ENCODE measurements around the gene ROPN1L. TPM values are rescaled to one million over a fixed set of nuclear protein-coding genes. Genes with fewer than 3 reads are reported as not detected.

The ROPN1L gene
- total RNA-seq, 1 experiment from 2014 or later = 7.1 TPM

DNA sequence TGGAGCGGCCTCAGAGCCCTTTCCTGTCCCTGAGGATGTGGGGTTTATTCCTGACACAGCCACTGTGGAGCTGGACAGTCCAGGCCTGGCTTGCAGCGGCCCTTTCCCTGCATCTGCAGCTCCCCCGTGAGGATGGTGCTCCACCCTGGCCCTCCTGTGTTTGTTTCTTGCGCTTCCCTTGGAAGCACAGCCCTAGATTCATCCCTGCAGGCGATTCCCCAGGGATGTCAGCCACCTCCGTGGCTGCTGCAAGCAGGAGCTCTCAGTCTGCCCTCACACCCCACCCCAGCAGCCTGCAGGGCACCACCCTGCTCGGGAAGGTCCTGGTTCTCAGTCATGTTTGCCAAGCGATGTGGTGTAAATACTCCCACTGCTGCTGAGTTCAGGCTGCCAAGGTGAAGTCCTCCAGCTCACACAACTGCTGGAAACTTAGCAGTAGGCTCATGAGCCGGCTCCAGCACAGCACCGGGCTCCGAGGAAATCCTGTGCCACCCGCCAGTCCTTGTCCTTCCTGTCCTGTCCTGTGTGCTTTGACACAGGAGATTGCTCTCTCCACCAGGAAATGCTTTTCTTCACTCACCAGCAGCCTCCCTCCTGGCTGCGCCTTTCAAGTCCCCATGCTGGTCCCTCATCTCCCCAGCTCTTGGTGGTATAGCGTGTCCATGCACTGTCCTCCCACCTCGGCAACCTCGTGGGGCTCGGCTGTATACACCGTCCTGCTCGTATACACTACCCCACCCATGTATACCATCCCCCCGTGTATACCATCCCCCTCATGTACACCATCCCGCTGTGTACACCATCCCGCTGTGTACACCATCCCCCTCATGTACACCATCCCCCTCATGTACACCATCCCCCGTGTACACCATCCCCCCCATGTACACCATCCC lies 16.2 kb downstream of the ROPN1L start:
- no TSS peak for BruUV-seq (replicated peaks)
- H3K4me3 ChIP-seq = no peak overlapping the region
- H2AFZ ChIP-seq = no peak overlapping the region

DNA sequence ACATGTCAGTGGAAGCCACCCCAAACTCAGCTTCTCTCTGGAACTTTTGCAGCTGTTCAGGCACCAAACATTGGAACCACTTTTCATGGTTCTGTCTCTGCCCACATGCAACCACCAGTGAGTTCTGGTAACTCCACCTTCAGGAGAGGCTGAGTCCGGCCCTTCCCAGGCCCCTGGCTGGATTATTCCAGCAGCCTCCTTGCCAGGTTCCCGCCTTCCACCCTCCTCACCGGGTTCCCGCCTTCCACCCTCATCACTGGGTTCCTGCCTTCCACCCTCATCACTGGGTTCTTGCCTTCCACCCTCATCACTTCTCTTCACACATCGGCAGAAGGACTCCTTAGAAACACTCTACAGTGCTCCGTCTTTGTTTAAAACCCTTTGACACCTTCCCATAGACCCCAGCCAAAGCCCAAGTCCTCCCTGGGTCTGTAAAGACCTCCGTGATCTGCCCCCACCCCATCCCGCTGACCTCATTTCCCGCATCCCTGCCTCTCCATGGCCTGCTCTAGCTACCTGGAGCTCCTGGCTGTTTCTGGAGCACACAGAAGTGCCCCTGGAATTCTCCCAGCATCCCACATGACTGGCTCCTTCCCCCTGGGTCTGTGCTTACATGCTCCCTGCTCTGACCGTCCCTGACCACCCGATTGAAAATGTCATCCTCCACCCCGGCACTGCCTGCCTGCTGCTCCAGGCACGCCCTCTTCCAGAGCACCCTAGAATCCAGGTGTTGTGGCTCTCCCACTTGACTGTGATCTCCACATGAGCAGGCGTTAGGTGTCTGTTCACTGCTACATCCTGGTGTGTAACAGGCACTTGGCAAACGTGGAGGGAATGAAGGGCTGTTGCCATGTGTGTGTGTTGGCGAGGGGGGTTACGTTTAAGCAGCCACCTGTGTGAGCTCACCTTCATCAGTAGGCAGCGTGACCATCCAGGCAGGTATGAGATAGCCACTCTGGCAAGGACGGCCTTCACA lies 17.7 kb downstream of the ROPN1L start:
- Histone ChIP-seq H4K20me1 (ENCODE audit: insufficient read depth) (no peaks in the 10 kb centered on the region), H3K36me3 (ENCODE audit: low read depth) (no peaks in the 10 kb centered on the region), H3K79me2 (ENCODE audit: low read depth) (no peaks in the 10 kb centered on the region), H3K4me2 (no peak overlapping the region), H3K9me3 (ENCODE audit: insufficient read depth, low read depth) (no peaks in the 10 kb centered on the region), H3K4me3 (no peak overlapping the region), H3K4me1 (replicated peaks; ENCODE audit: insufficient read depth) (peaks cover 29% of the 10 kb centered on the region), H3K27me3 (ENCODE audit: insufficient read depth, low read depth) (no peaks in the 10 kb centered on the region), H3K9me2 (ENCODE audit: insufficient read depth) (no peaks in the 10 kb centered on the region), H3K27ac (no peak overlapping the region), H3F3A (ENCODE audit: insufficient read depth, low read depth) (peaks cover 11% of the 10 kb centered on the region), H2AFZ (no peak overlapping the region)
- BruUV-seq (replicated peaks) = no TSS peak
- intact Hi-C loops (cut with micrococcal nuclease; ENCODE audit: unreplicated experiment) = loop anchor here (10.0 kb wide), 2 partner anchors 505 to 805 kb away; no protein-coding TSS in a partner anchor
- CTCF ChIA-PET = no interaction called here
- no peak for DNase-seq
- POLR2A ChIA-PET (ENCODE audit: unreplicated experiment) = no interaction called here
- TF ChIP-seq, protein P1, sequence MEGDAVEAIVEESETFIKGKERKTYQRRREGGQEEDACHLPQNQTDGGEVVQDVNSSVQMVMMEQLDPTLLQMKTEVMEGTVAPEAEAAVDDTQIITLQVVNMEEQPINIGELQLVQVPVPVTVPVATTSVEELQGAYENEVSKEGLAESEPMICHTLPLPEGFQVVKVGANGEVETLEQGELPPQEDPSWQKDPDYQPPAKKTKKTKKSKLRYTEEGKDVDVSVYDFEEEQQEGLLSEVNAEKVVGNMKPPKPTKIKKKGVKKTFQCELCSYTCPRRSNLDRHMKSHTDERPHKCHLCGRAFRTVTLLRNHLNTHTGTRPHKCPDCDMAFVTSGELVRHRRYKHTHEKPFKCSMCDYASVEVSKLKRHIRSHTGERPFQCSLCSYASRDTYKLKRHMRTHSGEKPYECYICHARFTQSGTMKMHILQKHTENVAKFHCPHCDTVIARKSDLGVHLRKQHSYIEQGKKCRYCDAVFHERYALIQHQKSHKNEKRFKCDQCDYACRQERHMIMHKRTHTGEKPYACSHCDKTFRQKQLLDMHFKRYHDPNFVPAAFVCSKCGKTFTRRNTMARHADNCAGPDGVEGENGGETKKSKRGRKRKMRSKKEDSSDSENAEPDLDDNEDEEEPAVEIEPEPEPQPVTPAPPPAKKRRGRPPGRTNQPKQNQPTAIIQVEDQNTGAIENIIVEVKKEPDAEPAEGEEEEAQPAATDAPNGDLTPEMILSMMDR (conservative IDR thresholded peaks at IDR 0.05) = no peak
- TF ChIP-seq EZH2 (IDR thresholded peaks at IDR 0.05; ENCODE audit: low read depth) = no peak

More for the DNA sequence above, 16.2 kb downstream of the ROPN1L start:
- CTCF ChIA-PET = no interaction called here
- no peaks in the 10 kb centered on the region for H3K79me2 ChIP-seq (ENCODE audit: low read depth)
- intact Hi-C loops (cut with micrococcal nuclease; ENCODE audit: unreplicated experiment) = loop anchor here (10.0 kb wide), 2 partner anchors 507 to 807 kb away; no protein-coding TSS in a partner anchor
- peaks cover 43% of the 10 kb centered on the region for H3K4me1 ChIP-seq (replicated peaks; ENCODE audit: insufficient read depth)
- no peaks in the 10 kb centered on the region for H3K9me3 ChIP-seq (ENCODE audit: insufficient read depth, low read depth)
- no peak overlapping the region for H3K4me2 ChIP-seq
- POLR2A ChIA-PET (ENCODE audit: unreplicated experiment) = interaction anchor here (0.6 to 1.0 kb wide), 2 partner anchors 93 to 97 kb away, joined by 3 to 8 read pairs; no protein-coding TSS in a partner anchor
- H3K36me3 ChIP-seq (ENCODE audit: low read depth) = no peaks in the 10 kb centered on the region
- no peaks in the 10 kb centered on the region for H3K27me3 ChIP-seq (ENCODE audit: insufficient read depth, low read depth)
- peak in 1 of 2 experiments; percentile 43 for DNase-seq
- peaks cover 23% of the 10 kb centered on the region for H3F3A ChIP-seq (ENCODE audit: insufficient read depth, low read depth)
- no peaks in the 10 kb centered on the region for H3K9me2 ChIP-seq (ENCODE audit: insufficient read depth)
- no peak overlapping the region for H3K27ac ChIP-seq
- no peaks in the 10 kb centered on the region for H4K20me1 ChIP-seq (ENCODE audit: insufficient read depth)
- TF ChIP-seq, protein P1 (conservative IDR thresholded peaks at IDR 0.05) = no peak
- no peak for TF ChIP-seq EZH2 (IDR thresholded peaks at IDR 0.05; ENCODE audit: low read depth)

DNA sequence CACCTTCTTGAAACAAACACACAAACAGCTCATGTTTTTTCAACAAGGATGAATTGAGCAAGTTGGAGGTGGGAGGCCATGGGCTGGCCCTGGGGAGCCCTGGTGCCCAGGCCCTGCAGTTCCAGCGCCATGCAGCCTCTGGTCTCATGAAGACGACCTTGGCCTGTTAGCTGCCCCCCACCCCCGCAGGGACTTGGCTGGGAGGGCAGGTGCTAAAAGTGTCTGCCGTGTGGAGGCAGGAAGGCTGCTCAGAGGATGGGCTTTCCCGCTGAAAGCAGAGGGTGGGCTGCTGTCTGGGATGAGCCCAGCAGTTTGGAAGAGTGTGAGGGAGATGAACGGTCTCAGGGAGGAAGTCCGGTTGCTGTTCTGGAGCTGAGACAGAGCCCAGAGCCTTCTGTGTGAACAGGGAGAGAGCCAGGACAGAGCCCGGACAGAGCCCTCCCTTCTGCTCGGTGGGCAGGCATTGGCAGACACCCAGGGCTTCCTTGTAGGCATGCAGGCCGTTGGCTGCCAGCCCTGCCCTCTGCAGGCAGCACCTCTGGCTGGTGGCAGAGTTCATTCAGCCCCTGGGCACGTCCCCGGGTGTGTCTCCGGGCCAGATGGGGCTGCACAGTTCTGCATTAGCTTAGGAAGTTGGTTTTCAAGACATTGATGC lies 18.7 kb downstream of the ROPN1L start:
- H2AFZ ChIP-seq = no peak overlapping the region
- no peak overlapping the region; the same call in 1 of the 2 replicates for H3K4me2 ChIP-seq

More for the DNA sequence above, 18.7 kb downstream of the ROPN1L start:
- Histone ChIP-seq H3K27me3 (ENCODE audit: insufficient read depth, low read depth) (no peaks in the 10 kb centered on the region), H3K27ac (no peak overlapping the region), H4K20me1 (ENCODE audit: insufficient read depth) (no peaks in the 10 kb centered on the region), H3F3A (ENCODE audit: insufficient read depth, low read depth) (peaks cover 5% of the 10 kb centered on the region; the same call in 1 of the 2 replicates), H3K9me2 (ENCODE audit: insufficient read depth) (no peaks in the 10 kb centered on the region), H3K36me3 (ENCODE audit: low read depth) (no peaks in the 10 kb centered on the region), H3K4me3 (no peak overlapping the region), H3K4me1 (replicated peaks; ENCODE audit: insufficient read depth) (peaks cover 18% of the 10 kb centered on the region), H3K79me2 (ENCODE audit: low read depth) (no peaks in the 10 kb centered on the region), H3K9me3 (ENCODE audit: insufficient read depth, low read depth) (no peaks in the 10 kb centered on the region)
- no peak for TF ChIP-seq EZH2 (IDR thresholded peaks at IDR 0.05; ENCODE audit: low read depth)
- TF ChIP-seq, protein P1 (conservative IDR thresholded peaks at IDR 0.05) = no peak
- POLR2A ChIA-PET (ENCODE audit: unreplicated experiment) = no interaction called here
- BruUV-seq (replicated peaks) = no TSS peak
- CTCF ChIA-PET = no interaction called here
- intact Hi-C loops (cut with micrococcal nuclease; ENCODE audit: unreplicated experiment) = no loop called here
- peak in 1 of 2 experiments; percentile 83 for DNase-seq

Data from PC-9 (cell line).